HG03342 (cell line): ENCODE measurements around the gene NHS.

Source experiments
- ATAC-seq: cut with Tn5 transposase; IDR thresholded peaks from one replicate; pipeline ENCODE4 v1.9.1; 2021; ENCODE audit warnings: mild to moderate bottlenecking, moderate library complexity; ENCODE audit not compliant: unreplicated experiment

The NHS gene

GRCh38 chrX:17403972-17404371, 29.0 kb downstream of the NHS start:
- no peak for ATAC-seq

- no peak for ATAC-seq
Observed at GRCh38 chrX:17405225-17405969, 30.4 kb downstream of the NHS start.

- ATAC-seq, result no peak
Observed at GRCh38 chrX:17409566-17410290, 34.7 kb downstream of the NHS start.

GRCh38 chrX:17410651-17411050, 35.7 kb downstream of the NHS start:
- ATAC-seq, result no peak

GRCh38 chrX:17411205-17411604, 36.2 kb downstream of the NHS start:
- ATAC-seq, result no peak

GRCh38 chrX:17412692-17413091, 37.7 kb downstream of the NHS start:
- ATAC-seq, result no peak

- no peak for ATAC-seq
Observed at GRCh38 chrX:17413228-17413627, 38.2 kb downstream of the NHS start.

GRCh38 chrX:17414027-17414658, 39.1 kb downstream of the NHS start:
- ATAC-seq, result no peak

- ATAC-seq, result no peak
Observed at GRCh38 chrX:17414839-17415238, 39.8 kb downstream of the NHS start.

GRCh38 chrX:17415242-17415810, 40.3 kb downstream of the NHS start:
- no peak for ATAC-seq

GRCh38 chrX:17417372-17417771, 42.4 kb downstream of the NHS start:
- no peak for ATAC-seq

- ATAC-seq, result no peak
Observed at GRCh38 chrX:17425136-17425535, 50.1 kb downstream of the NHS start.

GRCh38 chrX:17425551-17425950, 50.6 kb downstream of the NHS start:
- no peak for ATAC-seq

GRCh38 chrX:17431171-17431570, 56.2 kb downstream of the NHS start:
- ATAC-seq, result no peak

- no peak for ATAC-seq
Observed at GRCh38 chrX:17432158-17432557, 57.2 kb downstream of the NHS start.

GRCh38 chrX:17433965-17434364, 59.0 kb downstream of the NHS start:
- ATAC-seq, result no peak

GRCh38 chrX:17435476-17435875, 60.5 kb downstream of the NHS start:
- ATAC-seq, result no peak

GRCh38 chrX:17438221-17438620, 63.2 kb downstream of the NHS start:
- no peak for ATAC-seq

GRCh38 chrX:17440258-17440657, 65.3 kb downstream of the NHS start:
- no peak for ATAC-seq

GRCh38 chrX:17440836-17441235, 65.8 kb downstream of the NHS start:
- ATAC-seq, result no peak

- ATAC-seq, result no peak
Observed at GRCh38 chrX:17441965-17442364, 67.0 kb downstream of the NHS start.

GRCh38 chrX:17442898-17443297, 67.9 kb downstream of the NHS start:
- no peak for ATAC-seq
